GM23248 (cell line): ENCODE data around the gene SLC6A7. TPM values are rescaled to one million over a fixed set of nuclear protein-coding genes. Genes with fewer than 3 reads are reported as not detected.

Source experiments
- DNase-seq: peaks from one replicate; pipeline ENCODE4 v3.0.0-alpha.2; 2015
- H2AFZ ChIP-seq: fragments of 200-600 bp; sonication (generic); 2 replicates; pipeline ENCODE4 v1.6.1; 2016; ENCODE audit warnings: antibody characterized with exemption
- H3F3A ChIP-seq: fragments of 200-600 bp; sonication (generic); 2 replicates; pipeline ENCODE4 v1.6.1; 2016; ENCODE audit warnings: mild to moderate bottlenecking, antibody characterized with exemption, mixed run types; ENCODE audit not compliant: insufficient read depth
- H3K27ac ChIP-seq: fragments of 200-600 bp; sonication (generic); 2 replicates; pipeline ENCODE4 v1.5.1; 2016; ENCODE audit warnings: mild to moderate bottlenecking
- H3K27me3 ChIP-seq: fragments of 200-600 bp; sonication (generic); replicated peaks from 2 replicates; pipeline ENCODE4 v1.6.1; 2016; ENCODE audit warnings: mild to moderate bottlenecking; ENCODE audit not compliant: insufficient read depth
- H3K36me3 ChIP-seq: fragments of 200-600 bp; sonication (generic); 2 replicates; pipeline ENCODE4 v1.6.1; 2016; ENCODE audit warnings: low read depth, mild to moderate bottlenecking
- H3K4me1 ChIP-seq: fragments of 200-600 bp; sonication (generic); 2 replicates; pipeline ENCODE4 v1.6.1; 2016; ENCODE audit warnings: mild to moderate bottlenecking; ENCODE audit not compliant: insufficient read depth
- H3K4me2 ChIP-seq: fragments of 200-600 bp; sonication (generic); one replicate; pipeline ENCODE4 v1.6.1; 2016; ENCODE audit warnings: mild to moderate bottlenecking; ENCODE audit not compliant: unreplicated experiment
- H3K4me3 ChIP-seq: fragments of 200-600 bp; sonication (generic); 2 replicates; pipeline ENCODE4 v1.5.1; 2016; ENCODE audit warnings: mild to moderate bottlenecking
- H3K79me2 ChIP-seq: fragments of 200-600 bp; sonication (generic); 2 replicates; pipeline ENCODE4 v1.6.1; 2016; ENCODE audit warnings: mild to moderate bottlenecking; ENCODE audit not compliant: insufficient read depth
- H3K9ac ChIP-seq: fragments of 200-600 bp; sonication (generic); 2 replicates; pipeline ENCODE4 v1.6.1; 2016; ENCODE audit warnings: mild to moderate bottlenecking
- H3K9me2 ChIP-seq: fragments of 200-600 bp; sonication (generic); 2 replicates; pipeline ENCODE4 v1.6.1; 2016; ENCODE audit warnings: mixed run types, mild to moderate bottlenecking, moderate library complexity; ENCODE audit not compliant: insufficient read depth
- H3K9me3 ChIP-seq: fragments of 200-600 bp; sonication (generic); one replicate; pipeline ENCODE4 v1.6.1; 2017; ENCODE audit warnings: low read depth
- H4K20me1 ChIP-seq: fragments of 200-600 bp; sonication (generic); 2 replicates; pipeline ENCODE4 v1.6.0; 2016; ENCODE audit not compliant: insufficient read depth
- EZH2 ChIP-seq: fragments of 200-600 bp; sonication (generic); IDR thresholded peaks from 2 replicates; pipeline ENCODE4 v1.6.1; 2018; ENCODE audit warnings: antibody characterized with exemption, mild to moderate bottlenecking; ENCODE audit not compliant: insufficient read depth, poor library complexity, severe bottlenecking
- EZH2phosphoT487 ChIP-seq: fragments of 200-600 bp; sonication (generic); IDR thresholded peaks from 2 replicates; pipeline ENCODE4 v1.6.1; 2018; ENCODE audit warnings: antibody characterized with exemption, moderate library complexity, mild to moderate bottlenecking, low read depth; ENCODE audit not compliant: insufficient read depth
- WGBS, 2 experiments: methylation state at CpG; one replicate each; pipeline ENCODE4 v1.1.6; 2015 to 2017; ENCODE audit warnings: low lambda C conversion rate in 2 of 2, low coverage in 1 of 2; ENCODE audit errors: missing lambda C conversion rate in 2 of 2; 5-methylcytosine and 5-hydroxymethylcytosine counted together
- in situ Hi-C: fragments of 300-500 bp; cut with MboI; formaldehyde crosslinking; loops from 2 replicates; pipeline ENCODE4 v1.15.0; 2020
- polyA plus RNA-seq: library from polyadenylated mRNA; unstranded; fragments of >200 nt; fragmentation: Nextera tagmentation; extraction: Ambion mirVana; gene quantifications from 2 replicates; pipeline ENCODE4 v1.2.1, GENCODE V29; 2016
- total RNA-seq: library from RNA; depleted of rRNA; stranded (reverse); fragments of >200 nt; shearing (Covaris generic); gene quantifications from 2 replicates; pipeline ENCODE4 v1.2.3, GENCODE V29; 2014

Gene SLC6A7
- total and polyA plus RNA-seq, 2 experiments from 2014 or later: not detected

- Histone ChIP-seq H3K4me1 (peaks cover 21% of the 10 kb centered on the region), H3K79me2 (no peaks in the 10 kb centered on the region), H3K36me3 (no peaks in the 10 kb centered on the region), H3K9me2 (no peaks in the 10 kb centered on the region), H3K9me3 (no peaks in the 10 kb centered on the region), H3F3A (peaks cover 10% of the 10 kb centered on the region), H3K27me3 (no peaks in the 10 kb centered on the region), H3K4me3 (no peak overlapping the region), H3K9ac (no peak overlapping the region), H4K20me1 (no peaks in the 10 kb centered on the region), H3K27ac (no peak overlapping the region), H3K4me2 (no peak overlapping the region), H2AFZ (no peak overlapping the region)
- TF ChIP-seq EZH2phosphoT487 (no peak), EZH2 (no peak)
- in situ Hi-C loops: loop anchor here (25.0 kb wide), 1 partner anchor 374 kb away; no protein-coding TSS in a partner anchor
- WGBS, 2 experiments: 90 to 91% methylated on average over 15 of the region's 15 CpGs
- no peak for DNase-seq
These were observed 21.5 kb downstream of the SLC6A7 start for GRCh38 chr5:150211156-150212030.

GRCh38 chr5:150213530-150213929 lies 23.7 kb downstream of the SLC6A7 start:
- Histone ChIP-seq H3K4me3 (no peak overlapping the region), H3K27me3 (no peaks in the 10 kb centered on the region), H3K79me2 (no peaks in the 10 kb centered on the region), H3K9me2 (no peaks in the 10 kb centered on the region), H3K4me2 (no peak overlapping the region), H3K4me1 (peaks cover 20% of the 10 kb centered on the region), H3K9ac (peak overlapping the region; percentile 24; the same call in 1 of the 2 replicates), H3K36me3 (no peaks in the 10 kb centered on the region), H4K20me1 (no peaks in the 10 kb centered on the region), H3K27ac (peak overlapping the region; percentile 26), H3K9me3 (no peaks in the 10 kb centered on the region), H3F3A (peaks cover 10% of the 10 kb centered on the region), H2AFZ (no peak overlapping the region)
- in situ Hi-C loops: loop anchor here (25.0 kb wide), 1 partner anchor 376 kb away; no protein-coding TSS in a partner anchor
- TF ChIP-seq EZH2phosphoT487: no peak
- TF ChIP-seq EZH2: no peak
- peak; percentile 82 for DNase-seq
- WGBS, 2 experiments: 18 to 19% methylated on average over 6 of the region's 6 CpGs

GRCh38 chr5:150214289-150214688 lies 24.4 kb downstream of the SLC6A7 start:
- TF ChIP-seq EZH2phosphoT487: no peak
- no peak for TF ChIP-seq EZH2
- H3F3A ChIP-seq: peaks cover 10% of the 10 kb centered on the region
- peak overlapping the region; percentile 24; the same call in 1 of the 2 replicates for H3K9ac ChIP-seq
- DNase-seq: peak; percentile 78
- H3K9me3 ChIP-seq: no peaks in the 10 kb centered on the region
- in situ Hi-C loops: loop anchor here (25.0 kb wide), 1 partner anchor 377 kb away; no protein-coding TSS in a partner anchor
- peak overlapping the region; percentile 21 for H3K4me2 ChIP-seq
- WGBS, 2 experiments: 9 to 23% methylated on average over 4 to 7 of the region's 7 CpGs
- H3K27ac ChIP-seq: peak overlapping the region; percentile 26
- H3K4me1 ChIP-seq: peaks cover 12% of the 10 kb centered on the region
- H3K79me2 ChIP-seq: no peaks in the 10 kb centered on the region
- H3K9me2 ChIP-seq: no peaks in the 10 kb centered on the region
- no peak overlapping the region for H3K4me3 ChIP-seq
- peak overlapping the region; percentile 53 for H2AFZ ChIP-seq
- H4K20me1 ChIP-seq: no peaks in the 10 kb centered on the region
- H3K36me3 ChIP-seq: no peaks in the 10 kb centered on the region
- H3K27me3 ChIP-seq: no peaks in the 10 kb centered on the region

GRCh38 chr5:150215979-150216944 lies 26.4 kb downstream of the SLC6A7 start:
- H3K4me2 ChIP-seq: no peak overlapping the region
- DNase-seq: no peak
- no peak overlapping the region for H3K9ac ChIP-seq
- H3K27ac ChIP-seq: no peak overlapping the region
- H3K9me3 ChIP-seq: no peaks in the 10 kb centered on the region
- TF ChIP-seq EZH2 (no peak), EZH2phosphoT487 (no peak)
- H3K27me3 ChIP-seq: no peaks in the 10 kb centered on the region
- H2AFZ ChIP-seq: no peak overlapping the region
- peaks cover 12% of the 10 kb centered on the region for H3K4me1 ChIP-seq
- WGBS, 2 experiments: 71 to 81% methylated on average over 8 to 10 of the region's 10 CpGs
- in situ Hi-C loops: loop anchor here (25.0 kb wide), 1 partner anchor 379 kb away; no protein-coding TSS in a partner anchor
- no peaks in the 10 kb centered on the region for H3K36me3 ChIP-seq
- no peaks in the 10 kb centered on the region for H3K79me2 ChIP-seq
- no peaks in the 10 kb centered on the region for H4K20me1 ChIP-seq
- peaks cover 10% of the 10 kb centered on the region for H3F3A ChIP-seq
- H3K9me2 ChIP-seq: no peaks in the 10 kb centered on the region
- no peak overlapping the region for H3K4me3 ChIP-seq
